Measurements from ENCODE around the gene SHC4.
"Not testable (repeated sequence)": the region's sequence is repeated elsewhere in the genome, so short reads cannot be mapped to it uniquely, and the experiment has no call there.

Gene SHC4

GRCh38 chr15:48975472-48976419 is 12.0 kb upstream of the SHC4 start:
- DNase-seq = peak; percentile 77 to 84
- ATAC-seq = peak; percentile 97
- H3K4me1 Mint-ChIP-seq = peaks cover 6% of the 10 kb centered on the region
- peaks cover 54% of the 10 kb centered on the region for H3K27me3 Mint-ChIP-seq
- peak overlapping the region in 1 of 2 donors; percentile 87 for H3K27ac Mint-ChIP-seq
- peak overlapping the region; percentile 58 to 73 for H3K4me3 Mint-ChIP-seq
- no peaks in the 10 kb centered on the region for H3K9me3 Mint-ChIP-seq

- DNase-seq (no peak), ATAC-seq (no peak)
- no peak overlapping the region for H3K4me3 Mint-ChIP-seq
- H3K27me3 Mint-ChIP-seq = peaks cover 56% of the 10 kb centered on the region
- H3K9me3 Mint-ChIP-seq = no peaks in the 10 kb centered on the region
- peak overlapping the region in 1 of 2 donors; percentile 1 for H3K27ac Mint-ChIP-seq
- peaks cover 6% of the 10 kb centered on the region for H3K4me1 Mint-ChIP-seq
Observed at GRCh38 chr15:48974882-48975281, 11.2 kb upstream of the SHC4 start.

GRCh38 chr15:48972750-48973503 is 9.2 kb upstream of the SHC4 start:
- DNase-seq (no peak), ATAC-seq (no peak)
- Mint-ChIP-seq H3K27me3 (peaks cover 67% of the 10 kb centered on the region), H3K27ac (no peak overlapping the region), H3K4me1 (peaks cover 11% of the 10 kb centered on the region), H3K4me3 (no peak overlapping the region), H3K9me3 (no peaks in the 10 kb centered on the region)

GRCh38 chr15:48970926-48971325 is 7.2 kb upstream of the SHC4 start:
- H3K9me3 Mint-ChIP-seq, ATAC-seq, H3K27ac Mint-ChIP-seq, H3K4me3 Mint-ChIP-seq, DNase-seq: not testable (repeated sequence)
- H3K27me3 Mint-ChIP-seq = peaks cover 59% of the 10 kb centered on the region
- H3K4me1 Mint-ChIP-seq = peaks cover 26% of the 10 kb centered on the region

GRCh38 chr15:48968066-48968465 is 4.3 kb upstream of the SHC4 start:
- Mint-ChIP-seq H3K9me3 (no peaks in the 10 kb centered on the region), H3K27ac (no peak overlapping the region), H3K4me1 (peaks cover 47% of the 10 kb centered on the region), H3K27me3 (peaks cover 66% of the 10 kb centered on the region), H3K4me3 (no peak overlapping the region)
- no peak for ATAC-seq
- DNase-seq = no peak

DNA sequence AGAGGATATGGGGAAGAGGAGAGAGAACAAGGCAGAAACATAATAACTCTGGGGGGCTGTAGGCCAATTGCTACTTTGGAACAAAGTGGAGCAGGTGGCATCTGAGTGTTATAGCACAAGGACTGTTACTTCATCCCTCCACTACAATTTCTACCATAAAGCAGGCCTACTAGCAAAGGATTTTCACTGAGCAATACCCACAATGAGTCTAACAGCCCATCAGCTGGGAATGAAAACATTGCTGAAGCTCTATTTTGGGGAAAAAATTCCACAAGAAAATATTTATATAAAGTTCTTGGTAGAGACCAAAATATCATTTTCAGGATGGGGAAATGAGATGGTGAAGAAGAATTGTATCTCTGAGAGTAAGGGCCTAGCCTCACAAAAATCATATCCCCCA is 3.6 kb upstream of the SHC4 start:
- DNase-seq (no peak), ATAC-seq (no peak)
- Mint-ChIP-seq H3K4me1 (peaks cover 54% of the 10 kb centered on the region), H3K9me3 (no peaks in the 10 kb centered on the region), H3K27ac (peak overlapping the region; percentile 12 to 43), H3K27me3 (peaks cover 70% of the 10 kb centered on the region), H3K4me3 (peak overlapping the region in 1 of 2 donors; percentile 57)

GRCh38 chr15:48966595-48967301 is 3.0 kb upstream of the SHC4 start:
- peaks cover 70% of the 10 kb centered on the region for H3K27me3 Mint-ChIP-seq

GRCh38 chr15:48965972-48966371 is 2.3 kb upstream of the SHC4 start:
- Mint-ChIP-seq H3K9me3 (no peaks in the 10 kb centered on the region), H3K27me3 (peaks cover 70% of the 10 kb centered on the region), H3K27ac (peak overlapping the region; percentile 75 to 93), H3K4me1 (peaks cover 54% of the 10 kb centered on the region), H3K4me3 (peak overlapping the region; percentile 43 to 53)
- DNase-seq (peak in 1 of 2 donors; percentile 42), ATAC-seq (peak; percentile 61)

More at GRCh38 chr15:48966595-48967301, 3.0 kb upstream of the SHC4 start:
- ATAC-seq (peak; percentile 99), DNase-seq (peak; percentile 47 to 63)
- Mint-ChIP-seq H3K4me3 (peak overlapping the region; percentile 43 to 57), H3K27ac (peak overlapping the region; percentile 12 to 43), H3K9me3 (no peaks in the 10 kb centered on the region), H3K4me1 (peaks cover 54% of the 10 kb centered on the region)

GRCh38 chr15:48964898-48965297 is 1.2 kb upstream of the SHC4 start:
- DNase-seq = no peak
- Mint-ChIP-seq H3K9me3 (no peaks in the 10 kb centered on the region), H3K27ac (no peak overlapping the region), H3K27me3 (peaks cover 68% of the 10 kb centered on the region), H3K4me1 (peaks cover 54% of the 10 kb centered on the region), H3K4me3 (peak overlapping the region; percentile 69 to 82)
- ATAC-seq = no peak

- Mint-ChIP-seq H3K4me1 (peaks cover 49% of the 10 kb centered on the region), H3K27me3 (peaks cover 60% of the 10 kb centered on the region)
- ATAC-seq = no peak
Observed at GRCh38 chr15:48962662-48963523, 826 bp downstream of the SHC4 start.

DNA sequence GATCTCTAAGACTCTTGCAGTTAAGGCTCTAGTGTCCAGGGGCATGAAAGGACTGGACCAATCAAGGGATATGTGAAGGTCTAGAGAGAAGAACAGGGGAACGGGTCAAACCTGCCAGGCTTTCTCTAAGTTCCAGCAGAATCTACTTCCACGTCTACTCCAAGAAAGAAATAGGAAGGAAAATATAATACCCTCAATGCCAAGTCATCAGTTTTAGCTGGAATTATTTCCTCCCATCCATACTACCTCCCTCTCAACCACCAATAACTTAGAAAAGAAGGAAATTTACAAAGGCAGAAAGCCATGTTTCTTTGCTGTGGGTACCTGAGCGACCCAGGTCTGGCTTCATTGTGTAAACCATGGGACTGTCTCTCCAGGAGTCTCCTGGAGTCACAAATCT is 7.8 kb downstream of the SHC4 start:
- H3K4me1 Mint-ChIP-seq = no peaks in the 10 kb centered on the region
- H3K4me3 Mint-ChIP-seq = no peak overlapping the region
- ATAC-seq = no peak
- H3K27me3 Mint-ChIP-seq = peaks cover 33% of the 10 kb centered on the region
- DNase-seq = no peak
- no peaks in the 10 kb centered on the region for H3K9me3 Mint-ChIP-seq
- H3K27ac Mint-ChIP-seq = no peak overlapping the region

More at GRCh38 chr15:48962662-48963523, 826 bp downstream of the SHC4 start:
- Mint-ChIP-seq H3K9me3 (no peaks in the 10 kb centered on the region), H3K4me3 (peak overlapping the region; percentile 69 to 82), H3K27ac (no peak overlapping the region)
- DNase-seq = no peak

- H3K4me3 Mint-ChIP-seq = no peak overlapping the region
- DNase-seq = no peak
- ATAC-seq = no peak
- H3K9me3 Mint-ChIP-seq = no peaks in the 10 kb centered on the region
- peaks cover 36% of the 10 kb centered on the region for H3K27me3 Mint-ChIP-seq
- no peaks in the 10 kb centered on the region for H3K4me1 Mint-ChIP-seq
- no peak overlapping the region for H3K27ac Mint-ChIP-seq
Observed at GRCh38 chr15:48955370-48955769, 8.3 kb downstream of the SHC4 start.

DNA sequence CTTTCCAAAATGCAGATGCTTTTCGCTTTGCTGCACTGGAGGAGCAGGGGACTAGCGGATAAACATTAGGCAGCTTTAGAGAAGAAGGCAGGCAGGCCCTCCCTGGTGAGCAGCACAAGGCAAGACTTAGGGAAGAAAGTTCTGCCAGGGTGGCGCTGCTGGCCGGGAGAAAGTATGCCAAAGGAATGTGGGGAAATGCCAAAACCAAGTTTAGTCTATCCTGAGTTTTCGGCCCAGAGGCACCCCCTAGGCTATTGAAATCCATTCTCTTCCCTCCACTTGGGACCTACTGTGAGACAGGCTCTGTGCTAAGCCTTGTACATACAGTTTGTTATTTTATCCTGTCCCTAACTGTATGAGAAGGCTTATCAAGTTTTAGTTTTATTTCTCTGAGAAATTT is 9.2 kb downstream of the SHC4 start:
- H3K4me1 Mint-ChIP-seq = no peaks in the 10 kb centered on the region
- DNase-seq (no peak), ATAC-seq (no peak)
- no peak overlapping the region for H3K4me3 Mint-ChIP-seq
- H3K27me3 Mint-ChIP-seq = peaks cover 29% of the 10 kb centered on the region
- H3K27ac Mint-ChIP-seq = no peak overlapping the region
- no peaks in the 10 kb centered on the region for H3K9me3 Mint-ChIP-seq

DNA sequence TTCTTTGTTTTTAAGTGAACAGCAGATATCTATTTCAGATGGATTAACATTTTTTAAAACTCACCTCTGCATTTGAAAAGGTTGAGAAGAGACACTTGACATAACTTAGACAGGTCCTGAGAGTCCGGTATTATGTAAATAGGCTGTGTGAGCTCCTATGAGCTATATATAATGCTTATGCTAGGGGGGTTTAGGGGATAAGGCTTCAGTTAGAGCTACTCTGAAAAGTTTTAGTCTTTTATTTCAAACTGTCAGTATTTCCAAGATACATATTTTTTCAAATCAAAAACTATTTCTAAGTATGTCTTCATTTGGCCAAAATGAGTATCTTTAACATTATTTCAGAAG is 16.9 kb downstream of the SHC4 start:
- DNase-seq (no peak), ATAC-seq (no peak)
- Mint-ChIP-seq H3K9me3 (no peaks in the 10 kb centered on the region), H3K27me3 (peaks cover 30% of the 10 kb centered on the region), H3K27ac (no peak overlapping the region), H3K4me3 (no peak overlapping the region), H3K4me1 (peaks cover 15% of the 10 kb centered on the region)
